GM18508 (cell line): Measurements from ENCODE around the gene VGF.
"Not testable (repeated sequence)": the region's sequence is repeated elsewhere in the genome, so short reads cannot be mapped to it uniquely, and the experiment has no call there.

Experiments
- ATAC-seq: cut with Tn5 transposase; IDR thresholded peaks from one replicate; pipeline ENCODE4 v1.9.1; 2021; ENCODE audit warnings: moderate number of reproducible peaks; ENCODE audit not compliant: insufficient read depth, unreplicated experiment

Gene VGF

DNA sequence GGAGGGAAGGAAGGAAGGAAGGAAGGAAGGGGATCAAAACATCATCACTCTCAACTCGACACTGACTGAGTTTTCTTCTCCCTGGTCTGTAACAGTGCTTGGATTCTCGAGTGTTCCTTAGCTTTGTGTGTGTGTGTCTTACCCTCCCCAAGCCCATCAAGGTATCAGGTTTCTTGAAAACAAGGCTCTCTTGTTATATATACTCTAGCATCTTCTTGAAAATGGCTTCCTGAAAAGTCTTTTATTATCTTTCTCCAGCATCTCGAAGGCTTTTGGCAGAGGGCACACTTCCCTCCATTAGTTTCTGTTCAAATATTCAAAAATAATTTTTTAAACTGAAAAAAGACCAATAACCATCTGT, 25.1 kb downstream of the VGF start:
- no peak for ATAC-seq

DNA sequence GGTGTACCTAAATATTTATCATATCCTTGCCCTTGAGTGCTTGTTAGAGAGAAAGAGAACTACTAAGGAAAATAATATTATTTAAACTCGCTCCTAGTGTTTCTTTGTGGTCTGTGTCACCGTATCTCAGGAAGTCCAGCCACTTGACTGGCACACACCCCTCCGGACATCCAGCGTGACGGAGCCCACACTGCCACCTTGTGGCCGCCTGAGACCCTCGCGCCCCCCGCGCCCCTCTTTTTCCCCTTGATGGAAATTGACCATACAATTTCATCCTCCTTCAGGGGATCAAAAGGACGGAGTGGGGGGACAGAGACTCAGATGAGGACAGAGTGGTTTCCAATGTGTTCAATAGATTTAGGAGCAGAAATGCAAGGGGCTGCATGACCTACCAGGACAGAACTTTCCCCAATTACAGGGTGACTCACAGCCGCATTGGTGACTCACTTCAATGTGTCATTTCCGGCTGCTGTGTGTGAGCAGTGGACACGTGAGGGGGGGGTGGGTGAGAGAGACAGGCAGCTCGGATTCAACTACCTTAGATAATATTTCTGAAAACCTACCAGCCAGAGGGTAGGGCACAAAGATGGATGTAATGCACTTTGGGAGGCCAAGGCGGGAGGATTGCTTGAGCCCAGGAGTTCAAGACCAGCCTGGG, 27.0 kb downstream of the VGF start:
- ATAC-seq: no peak

DNA sequence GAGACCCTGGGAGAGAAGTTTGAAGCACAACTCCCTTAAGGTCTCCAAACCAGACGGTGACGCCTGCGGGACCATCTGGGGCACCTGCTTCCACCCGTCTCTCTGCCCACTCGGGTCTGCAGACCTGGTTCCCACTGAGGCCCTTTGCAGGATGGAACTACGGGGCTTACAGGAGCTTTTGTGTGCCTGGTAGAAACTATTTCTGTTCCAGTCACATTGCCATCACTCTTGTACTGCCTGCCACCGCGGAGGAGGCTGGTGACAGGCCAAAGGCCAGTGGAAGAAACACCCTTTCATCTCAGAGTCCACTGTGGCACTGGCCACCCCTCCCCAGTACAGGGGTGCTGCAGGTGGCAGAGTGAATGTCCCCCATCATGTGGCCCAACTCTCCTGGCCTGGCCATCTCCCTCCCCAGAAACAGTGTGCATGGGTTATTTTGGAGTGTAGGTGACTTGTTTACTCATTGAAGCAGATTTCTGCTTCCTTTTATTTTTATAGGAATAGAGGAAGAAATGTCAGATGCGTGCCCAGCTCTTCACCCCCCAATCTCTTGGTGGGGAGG, 27.6 kb downstream of the VGF start:
- ATAC-seq: no peak

DNA sequence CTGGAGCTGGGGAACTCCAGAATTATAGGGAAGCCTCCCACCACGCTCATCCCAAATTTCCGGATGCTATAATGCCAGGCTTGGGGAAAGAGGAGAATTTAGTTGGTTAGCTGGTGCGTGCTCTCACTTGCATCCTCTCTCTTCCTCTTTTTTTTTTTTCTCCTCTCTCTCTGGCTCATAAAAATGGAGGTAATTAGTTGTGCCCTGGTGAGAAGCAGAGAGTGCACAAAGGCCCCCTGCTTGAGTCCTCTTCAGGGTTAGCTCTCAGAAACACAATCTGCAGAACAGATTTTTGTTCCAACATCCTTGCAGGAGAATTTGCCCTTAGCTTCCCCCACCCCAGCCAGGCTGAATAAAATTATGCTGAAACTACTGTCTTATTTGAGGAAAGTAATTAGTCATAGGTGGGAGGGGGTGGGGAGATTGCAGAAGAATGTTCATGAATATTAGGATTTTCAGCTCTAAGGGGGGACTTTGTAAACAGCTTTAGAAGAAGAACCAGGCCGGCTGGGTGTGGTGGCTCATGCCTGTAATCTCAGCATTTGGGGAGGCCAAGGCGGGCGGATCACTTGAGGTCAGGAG, 30.9 kb downstream of the VGF start:
- no peak for ATAC-seq

DNA sequence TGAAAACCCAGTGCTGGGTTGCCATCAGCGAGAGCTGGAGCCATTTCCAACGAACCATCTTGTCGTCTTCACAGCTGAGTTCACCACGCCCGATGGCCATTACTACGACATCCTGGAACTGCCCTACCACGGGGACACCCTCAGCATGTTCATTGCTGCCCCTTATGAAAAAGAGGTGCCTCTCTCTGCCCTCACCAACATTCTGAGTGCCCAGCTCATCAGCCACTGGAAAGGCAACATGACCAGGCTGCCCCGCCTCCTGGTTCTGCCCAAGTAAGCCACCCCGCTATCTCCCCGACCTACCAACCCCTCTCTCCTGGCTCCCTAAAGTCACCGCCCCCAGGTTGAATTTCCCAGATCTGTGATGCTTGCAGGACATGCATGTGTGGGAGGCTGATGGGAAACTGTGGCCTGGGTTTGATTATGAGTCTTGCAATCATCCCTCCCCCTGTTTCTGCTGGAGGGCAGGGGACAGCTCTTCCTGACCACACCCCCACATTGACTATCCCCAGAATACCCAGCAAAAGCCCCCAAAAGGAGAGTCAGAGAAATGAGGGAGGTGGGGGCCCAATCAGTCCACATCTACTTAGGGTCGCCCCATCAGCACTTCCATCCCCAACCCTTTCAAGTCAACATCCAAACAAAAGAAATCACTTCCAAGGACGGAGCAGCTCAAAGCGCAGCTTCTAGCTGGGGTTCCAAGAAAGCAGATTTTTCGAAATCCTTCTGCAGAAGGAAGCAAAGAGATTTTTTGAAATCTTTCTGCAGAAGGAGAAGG, 31.6 kb downstream of the VGF start:
- no peak for ATAC-seq

DNA sequence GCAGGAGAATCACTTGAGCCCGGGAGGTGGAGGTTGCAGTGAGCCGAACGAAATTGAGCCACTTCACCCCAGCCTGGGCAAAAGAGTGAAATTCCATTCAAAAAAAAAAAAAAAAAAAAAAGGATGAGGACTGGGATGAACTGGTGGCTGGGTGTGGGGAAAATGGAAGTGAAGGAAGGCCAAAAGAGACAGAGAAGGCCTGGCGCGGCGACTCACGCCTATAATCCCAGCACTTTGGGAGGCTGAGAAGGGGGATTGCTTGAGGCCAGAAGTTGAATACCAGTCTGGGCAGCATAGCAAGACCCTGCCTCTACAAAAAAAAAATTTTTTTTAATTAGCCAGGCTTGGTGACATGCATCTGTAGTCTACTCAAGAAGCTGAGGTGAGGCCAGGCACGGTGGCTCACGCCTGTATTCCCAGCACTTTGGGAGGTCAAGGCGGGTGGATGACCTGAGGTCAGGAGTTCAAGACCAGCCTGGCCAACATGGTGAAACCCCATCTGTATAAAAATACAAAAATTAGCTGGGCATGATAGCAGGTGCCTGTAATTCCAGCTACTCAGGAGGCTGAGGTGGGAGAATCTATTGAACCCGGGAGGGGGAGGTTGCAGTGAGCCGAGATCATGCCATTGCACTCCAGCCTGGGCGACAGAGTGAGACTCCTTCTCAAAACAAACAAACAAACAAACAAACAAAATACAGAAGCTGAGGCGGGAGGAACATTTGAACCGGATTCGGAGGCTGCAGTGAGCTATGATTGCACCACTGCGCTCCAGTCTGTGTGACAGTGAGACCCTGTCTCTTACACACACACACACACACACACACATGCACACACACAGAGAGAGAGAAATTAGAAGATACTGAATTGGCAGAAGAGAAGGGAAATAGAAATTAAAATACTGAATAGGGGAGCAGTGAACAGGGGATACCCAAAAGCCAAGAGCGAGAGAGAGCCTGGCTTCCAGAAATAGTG, 32.5 kb downstream of the VGF start:
- not testable (repeated sequence) for ATAC-seq

DNA sequence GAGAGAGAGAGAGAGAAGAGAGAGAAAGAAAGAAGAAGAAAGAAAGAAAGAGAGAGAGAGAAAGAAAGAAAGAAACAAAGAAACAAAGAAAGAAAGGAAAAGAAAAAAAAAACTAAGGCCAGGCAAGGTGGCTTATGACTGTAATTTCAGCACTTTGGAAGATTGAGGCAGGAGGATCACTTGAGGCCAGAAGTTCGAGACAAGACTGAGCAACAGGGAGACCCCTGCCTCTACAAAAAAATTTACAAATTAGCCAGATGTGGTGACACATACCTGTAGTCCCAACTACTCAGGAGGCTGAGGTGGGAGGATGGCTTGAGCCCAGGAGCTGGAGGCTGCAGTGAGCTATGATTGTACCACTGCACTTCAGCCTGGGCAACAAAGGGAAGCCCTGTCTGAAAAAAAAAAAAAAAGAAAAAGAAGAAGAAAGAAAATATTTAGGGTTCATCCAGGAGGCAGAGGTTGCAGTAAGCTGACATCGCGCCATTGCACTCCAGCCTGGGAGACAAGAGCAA, 35.7 kb downstream of the VGF start:
- ATAC-seq: no peak

DNA sequence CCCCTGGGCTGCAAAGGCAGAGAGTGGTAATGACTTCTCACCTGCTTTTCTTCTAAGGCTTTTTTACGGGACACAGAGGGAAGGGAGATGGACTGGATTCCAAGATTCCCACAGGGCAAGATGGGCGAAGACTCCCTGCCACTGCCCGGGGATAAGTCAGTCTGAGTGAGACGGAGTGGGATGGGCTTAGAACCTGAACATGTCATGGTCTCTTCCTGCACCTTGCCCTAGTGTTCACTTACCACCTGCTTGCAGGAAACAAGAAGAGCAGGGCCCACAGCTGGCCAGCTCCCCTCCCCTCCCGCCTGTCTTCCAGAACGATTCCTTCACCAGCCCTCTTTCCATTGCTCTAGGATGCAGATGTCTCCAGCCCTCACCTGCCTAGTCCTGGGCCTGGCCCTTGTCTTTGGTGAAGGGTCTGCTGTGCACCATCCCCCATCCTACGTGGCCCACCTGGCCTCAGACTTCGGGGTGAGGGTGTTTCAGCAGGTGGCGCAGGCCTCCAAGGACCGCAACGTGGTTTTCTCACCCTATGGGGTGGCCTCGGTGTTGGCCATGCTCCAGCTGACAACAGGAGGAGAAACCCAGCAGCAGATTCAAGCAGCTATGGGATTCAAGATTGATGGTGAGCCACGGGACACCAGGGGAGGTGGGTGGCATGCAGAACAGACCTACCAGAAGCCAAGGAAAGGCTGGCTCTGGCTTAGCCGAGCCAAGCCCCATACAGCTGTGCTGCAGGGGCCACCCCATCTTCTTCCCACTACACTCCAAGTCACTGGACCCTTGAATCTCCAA, 37.1 kb downstream of the VGF start:
- ATAC-seq: no peak

DNA sequence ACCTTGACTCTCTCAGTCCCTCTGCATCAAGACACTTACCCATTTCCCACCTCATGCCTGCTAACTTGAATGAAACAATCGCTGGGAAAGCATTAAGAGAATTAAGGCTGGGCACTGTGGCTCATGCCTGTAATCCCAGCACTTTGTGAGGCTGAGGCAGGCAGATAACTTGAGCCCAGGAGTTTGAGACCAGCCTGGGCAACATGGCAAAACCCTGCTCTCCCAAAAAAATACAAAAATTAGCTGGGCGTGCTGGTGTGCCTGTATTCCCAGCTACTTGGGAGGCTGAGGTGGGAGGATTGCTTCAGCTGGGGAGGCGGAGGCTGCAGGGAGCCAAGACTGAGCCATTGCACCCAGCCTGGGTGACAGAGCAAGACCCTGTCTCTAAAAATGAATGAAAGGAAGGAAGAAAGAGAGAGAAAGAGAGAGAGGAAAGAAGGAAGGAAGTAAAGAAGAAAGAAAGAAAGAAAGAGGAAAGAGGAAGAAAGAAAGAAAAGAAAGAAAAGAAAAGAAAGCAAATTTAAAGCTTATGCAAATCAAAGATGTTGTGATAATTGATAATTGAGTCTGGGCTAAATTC, 37.8 kb downstream of the VGF start:
- ATAC-seq: no peak

DNA sequence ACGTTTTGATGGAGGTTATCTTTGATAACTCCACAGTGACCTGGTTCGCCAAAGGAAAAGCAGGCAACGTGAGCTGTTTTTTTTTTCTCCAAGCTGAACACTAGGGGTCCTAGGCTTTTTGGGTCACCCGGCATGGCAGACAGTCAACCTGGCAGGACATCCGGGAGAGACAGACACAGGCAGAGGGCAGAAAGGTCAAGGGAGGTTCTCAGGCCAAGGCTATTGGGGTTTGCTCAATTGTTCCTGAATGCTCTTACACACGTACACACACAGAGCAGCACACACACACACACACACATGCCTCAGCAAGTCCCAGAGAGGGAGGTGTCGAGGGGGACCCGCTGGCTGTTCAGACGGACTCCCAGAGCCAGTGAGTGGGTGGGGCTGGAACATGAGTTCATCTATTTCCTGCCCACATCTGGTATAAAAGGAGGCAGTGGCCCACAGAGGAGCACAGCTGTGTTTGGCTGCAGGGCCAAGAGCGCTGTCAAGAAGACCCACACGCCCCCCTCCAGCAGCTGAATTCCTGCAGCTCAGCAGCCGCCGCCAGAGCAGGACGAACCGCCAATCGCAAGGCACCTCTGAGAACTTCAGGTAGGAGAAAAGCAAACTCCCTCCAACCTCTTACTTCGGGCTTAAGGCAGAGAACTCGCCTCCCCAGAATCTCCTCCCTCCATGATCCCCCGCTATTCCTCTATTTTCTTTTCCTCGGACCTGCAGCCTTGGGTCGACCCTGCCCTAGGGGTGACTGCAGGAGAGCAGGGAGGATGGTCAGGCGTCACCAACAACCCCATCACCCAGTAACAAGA, 38.5 kb downstream of the VGF start, which contains the start of gene SERPINE1:
SERPINE1 (plus strand) TSS at position 454 of the 809 bp plus-strand sequence. CDS start 1,290 bp downstream, outside the sequence.
- peak; percentile 35 for ATAC-seq

DNA sequence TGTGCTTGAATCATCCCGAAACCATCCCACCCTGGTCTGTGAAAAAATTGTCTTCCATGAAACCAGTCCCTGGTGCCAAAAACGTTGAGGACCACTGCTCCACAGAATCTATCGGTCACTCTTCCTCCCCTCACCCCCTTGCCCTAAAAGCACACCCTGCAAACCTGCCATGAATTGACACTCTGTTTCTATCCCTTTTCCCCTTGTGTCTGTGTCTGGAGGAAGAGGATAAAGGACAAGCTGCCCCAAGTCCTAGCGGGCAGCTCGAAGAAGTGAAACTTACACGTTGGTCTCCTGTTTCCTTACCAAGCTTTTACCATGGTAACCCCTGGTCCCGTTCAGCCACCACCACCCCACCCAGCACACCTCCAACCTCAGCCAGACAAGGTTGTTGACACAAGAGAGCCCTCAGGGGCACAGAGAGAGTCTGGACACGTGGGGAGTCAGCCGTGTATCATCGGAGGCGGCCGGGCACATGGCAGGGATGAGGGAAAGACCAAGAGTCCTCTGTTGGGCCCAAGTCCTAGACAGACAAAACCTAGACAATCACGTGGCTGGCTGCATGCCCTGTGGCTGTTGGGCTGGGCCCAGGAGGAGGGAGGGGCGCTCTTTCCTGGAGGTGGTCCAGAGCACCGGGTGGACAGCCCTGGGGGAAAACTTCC, 39.2 kb downstream of the VGF start:
- peak; percentile 55 for ATAC-seq

DNA sequence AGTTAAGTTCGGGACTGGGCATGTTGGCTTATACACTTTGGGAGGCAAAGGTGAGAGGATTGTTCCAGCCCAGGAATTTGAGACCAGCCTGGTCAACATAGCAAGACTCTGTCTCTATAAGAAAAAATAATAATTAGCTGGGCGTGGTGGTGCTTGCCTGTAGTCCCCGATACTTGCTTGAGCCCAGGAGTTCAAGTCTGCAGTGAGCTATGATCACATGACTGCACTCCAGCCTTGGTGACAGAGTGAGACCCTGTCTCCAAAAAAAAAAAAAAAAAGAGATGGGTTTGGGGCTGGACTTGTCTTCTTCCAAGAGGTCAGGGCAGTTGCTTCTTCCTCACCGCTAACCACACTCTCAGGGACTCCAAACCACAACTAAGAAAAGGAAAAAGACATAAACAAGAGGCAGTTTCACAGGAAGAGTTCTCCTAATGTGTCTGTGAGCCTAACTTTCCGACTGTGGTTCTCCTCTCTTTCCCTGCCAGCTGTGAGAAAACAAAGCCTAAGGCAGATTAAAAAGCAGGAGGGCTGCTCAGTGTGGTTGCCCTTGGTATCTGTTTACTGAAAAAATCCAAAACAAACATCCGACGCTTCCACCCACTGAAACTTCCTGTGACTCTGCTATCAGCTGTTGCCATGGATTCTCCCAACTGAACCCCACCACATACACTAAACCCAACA, 40.9 kb downstream of the VGF start:
- no peak for ATAC-seq

DNA sequence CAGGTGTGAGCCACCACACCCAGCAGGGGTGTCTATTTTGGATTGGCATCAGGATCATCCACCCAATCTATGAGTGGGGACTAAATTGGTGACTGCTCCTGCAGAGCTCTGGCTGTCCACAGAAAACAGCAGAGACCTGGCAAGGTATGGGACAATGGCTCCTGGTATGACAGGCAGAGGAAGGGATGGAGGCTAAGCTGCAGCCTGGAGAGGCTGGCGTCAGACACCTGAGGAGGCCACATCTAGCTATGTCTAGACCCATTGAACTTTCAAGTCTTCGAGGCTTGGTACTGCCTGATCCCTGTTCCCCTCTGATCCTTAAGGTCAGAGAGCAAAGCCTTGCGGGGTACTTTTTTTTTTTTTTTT, 41.7 kb downstream of the VGF start:
- no peak for ATAC-seq

DNA sequence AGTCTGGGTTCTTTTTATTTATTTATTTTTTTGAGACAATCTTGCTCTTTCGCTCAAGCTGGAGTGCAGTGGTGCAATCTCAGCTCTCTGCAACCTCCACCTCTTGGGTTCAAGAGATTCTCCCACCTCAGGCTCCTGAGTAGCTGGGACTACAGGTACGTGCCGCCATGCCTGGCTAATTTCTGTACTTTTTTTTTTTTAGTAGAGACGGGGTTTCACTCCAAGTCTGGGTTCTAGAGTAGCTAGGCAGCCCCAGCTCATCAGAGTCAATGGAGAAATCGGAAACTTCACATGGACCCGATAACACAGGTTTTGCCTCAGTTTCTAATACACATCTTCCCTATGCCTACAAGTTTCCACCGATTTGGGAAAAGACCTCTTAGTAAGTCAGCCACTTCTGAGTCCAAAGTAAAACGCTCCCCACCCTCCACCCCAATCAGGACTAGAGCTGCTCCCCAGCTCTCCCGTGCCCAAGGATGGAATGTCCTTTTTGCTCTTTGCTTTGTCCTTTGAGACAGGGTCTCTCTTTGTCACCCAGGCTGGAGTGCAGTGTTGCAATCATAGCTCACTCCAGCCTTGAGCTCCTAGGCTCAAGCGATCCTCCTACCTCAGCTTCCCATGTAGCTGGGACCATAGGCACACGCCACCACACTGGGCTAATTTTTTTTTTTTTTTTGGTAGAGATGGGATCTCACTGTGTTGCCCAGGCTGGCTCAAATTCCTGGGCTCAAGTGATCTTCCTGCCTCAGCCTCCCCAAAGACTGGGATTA, 42.3 kb downstream of the VGF start:
- ATAC-seq: no peak

DNA sequence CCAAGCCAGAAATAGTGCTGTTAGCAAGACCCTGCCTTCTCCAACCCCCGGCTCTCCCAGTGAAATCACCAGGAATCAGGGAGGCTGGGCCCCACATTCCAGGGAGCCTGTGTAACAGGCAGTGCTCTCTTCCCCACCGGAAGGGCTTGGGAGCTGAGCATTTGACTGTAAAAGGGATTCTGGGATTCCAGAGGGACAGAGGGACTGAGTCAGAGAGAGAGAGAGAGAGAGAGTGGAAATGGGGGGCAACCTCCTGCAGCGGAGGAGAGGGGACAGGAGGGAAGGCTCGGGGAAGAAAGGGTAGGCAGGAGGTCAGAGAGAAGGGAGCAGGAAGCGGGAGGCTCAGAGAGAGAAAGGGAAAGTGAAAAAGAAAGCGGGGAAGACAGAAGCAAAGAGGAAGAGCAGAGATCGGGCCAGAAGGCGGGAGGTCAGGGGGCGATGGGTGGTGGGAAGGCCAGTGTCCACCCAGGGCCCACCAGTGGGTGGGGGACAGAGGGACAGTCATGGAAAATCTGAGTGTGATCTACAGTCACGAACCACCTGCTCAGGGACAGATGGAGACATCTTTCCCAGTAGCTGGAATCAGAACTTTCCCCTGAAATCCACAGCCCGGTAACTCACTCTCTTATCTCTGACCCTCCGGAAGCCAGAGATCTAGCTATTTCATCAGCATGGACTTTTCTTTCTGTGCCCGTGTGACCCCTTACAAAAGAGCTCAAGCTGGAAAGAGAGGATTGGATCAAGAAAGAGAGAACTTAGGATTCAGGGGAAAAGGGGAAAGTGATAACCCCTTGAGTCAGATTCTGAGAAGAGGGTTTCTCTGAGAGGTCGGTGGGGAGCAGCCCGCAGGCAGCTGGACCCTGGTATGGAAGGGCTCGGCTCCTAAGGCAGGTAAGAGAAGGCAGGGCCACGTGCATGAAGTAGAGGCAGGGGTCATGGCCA, 43.1 kb downstream of the VGF start:
- no peak for ATAC-seq
